ENCODE data around the gene ITGB4. TPM values are rescaled to one million over a fixed set of nuclear protein-coding genes. Genes with fewer than 3 reads are reported as not detected.

Gene ITGB4
- total RNA-seq, 4 donors from 2014 or later = 196 to 323 (median 229) TPM

DNA sequence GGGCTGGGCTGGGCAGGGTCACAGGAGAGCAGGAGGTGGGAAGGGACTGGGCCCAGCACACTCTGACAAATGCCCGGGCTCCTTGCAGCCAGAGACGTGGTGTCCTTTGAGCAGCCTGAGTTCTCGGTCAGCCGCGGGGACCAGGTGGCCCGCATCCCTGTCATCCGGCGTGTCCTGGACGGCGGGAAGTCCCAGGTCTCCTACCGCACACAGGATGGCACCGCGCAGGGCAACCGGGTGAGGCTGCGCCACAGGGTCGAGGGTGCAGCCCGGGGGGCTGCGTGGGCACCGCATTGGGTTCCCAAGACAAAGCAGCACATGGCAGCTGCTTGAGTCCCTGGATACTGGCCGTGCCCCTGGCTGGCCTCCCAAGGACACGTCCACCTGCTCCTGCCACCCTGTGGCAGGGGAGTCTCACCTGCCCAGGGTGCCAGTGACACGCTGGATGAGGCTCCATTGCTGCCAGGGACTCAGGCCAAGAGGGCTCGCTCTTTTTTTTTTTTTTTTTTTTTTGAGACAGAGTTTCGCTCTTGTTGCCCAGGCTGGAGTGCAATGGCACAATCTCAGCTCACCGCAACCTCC lies 22.5 kb downstream of the ITGB4 start:
- WGBS, 2 donors (ENCODE audit: low coverage in 1 of 2) = 93 to 100% methylated on average over 1 to 23 of the region's 25 CpGs
- no peaks in the 10 kb centered on the region for H3K9me3 ChIP-seq
- intact Hi-C loops (cut with DNase I; ENCODE audit: low total_unique reads) = no loop called here
- no peaks in the 10 kb centered on the region for H3K27me3 ChIP-seq
- no peak for DNase-seq
- peaks cover 0 to 5% (median 2%) of the 10 kb centered on the region in 4 donors for H3K4me1 ChIP-seq
- H3K27ac ChIP-seq = no peak overlapping the region
- in situ Hi-C loops (cut with MboI; ENCODE audit: low pct_ligation_motif_present in 1 of 4, low pct_unique_long_range_greater_than_20kb in 1 of 4, low sequenced_read_pairs in 3 of 4) = loop anchor here in 2 of 4 donors (10.0 kb wide), 1 partner anchor 69 kb away; no protein-coding TSS in a partner anchor
- no peak overlapping the region for H3K4me3 ChIP-seq
- peaks cover 0 to 5% (median 0%) of the 10 kb centered on the region in 4 donors for H3K36me3 ChIP-seq
- TF ChIP-seq, protein P1, sequence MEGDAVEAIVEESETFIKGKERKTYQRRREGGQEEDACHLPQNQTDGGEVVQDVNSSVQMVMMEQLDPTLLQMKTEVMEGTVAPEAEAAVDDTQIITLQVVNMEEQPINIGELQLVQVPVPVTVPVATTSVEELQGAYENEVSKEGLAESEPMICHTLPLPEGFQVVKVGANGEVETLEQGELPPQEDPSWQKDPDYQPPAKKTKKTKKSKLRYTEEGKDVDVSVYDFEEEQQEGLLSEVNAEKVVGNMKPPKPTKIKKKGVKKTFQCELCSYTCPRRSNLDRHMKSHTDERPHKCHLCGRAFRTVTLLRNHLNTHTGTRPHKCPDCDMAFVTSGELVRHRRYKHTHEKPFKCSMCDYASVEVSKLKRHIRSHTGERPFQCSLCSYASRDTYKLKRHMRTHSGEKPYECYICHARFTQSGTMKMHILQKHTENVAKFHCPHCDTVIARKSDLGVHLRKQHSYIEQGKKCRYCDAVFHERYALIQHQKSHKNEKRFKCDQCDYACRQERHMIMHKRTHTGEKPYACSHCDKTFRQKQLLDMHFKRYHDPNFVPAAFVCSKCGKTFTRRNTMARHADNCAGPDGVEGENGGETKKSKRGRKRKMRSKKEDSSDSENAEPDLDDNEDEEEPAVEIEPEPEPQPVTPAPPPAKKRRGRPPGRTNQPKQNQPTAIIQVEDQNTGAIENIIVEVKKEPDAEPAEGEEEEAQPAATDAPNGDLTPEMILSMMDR (IDR thresholded peaks at IDR 0.05) = no peak
- TF ChIP-seq POLR2AphosphoS5 (IDR thresholded peaks at IDR 0.05) (no peak), EP300 (IDR thresholded peaks at IDR 0.05; ENCODE audit: low read depth) (no peak), POLR2A (IDR thresholded peaks at IDR 0.05) (no peak)

DNA sequence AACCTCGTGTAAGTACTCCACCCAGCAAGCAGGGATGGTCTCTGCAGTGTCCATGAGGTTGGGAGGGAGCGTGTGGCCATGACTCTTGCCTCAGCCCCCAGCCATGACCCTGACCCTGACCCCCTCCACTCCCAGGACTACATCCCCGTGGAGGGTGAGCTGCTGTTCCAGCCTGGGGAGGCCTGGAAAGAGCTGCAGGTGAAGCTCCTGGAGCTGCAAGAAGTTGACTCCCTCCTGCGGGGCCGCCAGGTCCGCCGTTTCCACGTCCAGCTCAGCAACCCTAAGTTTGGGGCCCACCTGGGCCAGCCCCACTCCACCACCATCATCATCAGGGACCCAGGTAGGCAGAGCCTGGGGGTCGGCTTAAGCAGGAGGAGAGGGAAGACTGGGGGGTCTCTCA lies 27.4 kb downstream of the ITGB4 start:
- intact Hi-C loops (cut with DNase I; ENCODE audit: low total_unique reads) = no loop called here
- Histone ChIP-seq H3K9me3 (no peaks in the 10 kb centered on the region), H3K4me1 (peaks cover 0 to 13% (median 5%) of the 10 kb centered on the region in 4 donors), H3K27ac (no peak overlapping the region), H3K27me3 (no peaks in the 10 kb centered on the region), H3K36me3 (peaks cover 0 to 5% (median 0%) of the 10 kb centered on the region in 4 donors), H3K4me3 (no peak overlapping the region)
- no peak for TF ChIP-seq POLR2AphosphoS5 (IDR thresholded peaks at IDR 0.05)
- TF ChIP-seq, protein P1 (IDR thresholded peaks at IDR 0.05) = no peak
- no peak for TF ChIP-seq POLR2A (IDR thresholded peaks at IDR 0.05)
- no peak for TF ChIP-seq EP300 (IDR thresholded peaks at IDR 0.05; ENCODE audit: low read depth)
- in situ Hi-C loops (cut with MboI; ENCODE audit: low pct_ligation_motif_present in 1 of 4, low pct_unique_long_range_greater_than_20kb in 1 of 4, low sequenced_read_pairs in 3 of 4) = loop anchor here (5.0 to 10.0 kb wide), 2 partner anchors 74 to 76 kb away; no protein-coding TSS in a partner anchor
- DNase-seq = no peak
- 81% methylated on average over 9 of the region's 9 CpGs; no CpG with 5 or more reads in 1 of the 2 donors for WGBS, 2 donors (ENCODE audit: low coverage in 1 of 2)

DNA sequence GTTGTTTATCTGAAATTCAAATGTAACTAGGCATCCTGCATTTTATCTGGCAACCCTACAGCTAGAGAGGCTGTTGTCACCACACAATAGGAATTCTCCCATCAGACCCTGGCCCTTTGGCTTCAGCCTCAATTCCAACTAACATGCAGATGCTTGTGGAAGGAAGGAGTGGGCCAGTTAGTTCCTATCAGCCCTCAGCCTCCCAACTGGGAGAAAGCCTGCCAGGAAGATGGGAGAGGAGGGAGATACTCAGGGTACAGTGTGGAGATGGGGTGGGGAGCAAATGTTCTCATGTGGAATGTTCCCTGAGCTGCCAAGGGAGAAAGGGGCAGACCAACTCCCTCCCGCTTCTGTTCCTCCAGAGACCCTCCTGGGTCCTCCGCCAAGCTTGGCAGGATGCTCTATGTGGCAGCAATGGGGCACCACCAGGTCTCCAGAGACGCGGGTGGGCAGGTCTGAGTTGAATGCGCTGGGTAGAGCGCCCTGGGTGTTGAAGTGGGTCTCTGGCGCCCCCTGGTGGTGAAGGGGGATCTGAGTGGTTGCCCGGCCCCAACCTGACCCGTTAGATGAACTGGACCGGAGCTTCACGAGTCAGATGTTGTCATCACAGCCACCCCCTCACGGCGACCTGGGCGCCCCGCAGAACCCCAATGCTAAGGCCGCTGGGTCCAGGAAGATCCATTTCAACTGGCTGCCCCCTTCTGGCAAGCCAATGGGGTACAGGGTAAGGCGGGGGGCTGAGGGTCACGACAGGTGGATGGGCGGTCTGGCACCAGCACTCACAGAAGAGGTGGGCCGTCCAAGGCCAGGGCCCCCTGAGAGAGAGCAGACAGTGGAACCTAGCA lies 28.5 kb downstream of the ITGB4 start:
- no peaks in the 10 kb centered on the region for H3K27me3 ChIP-seq
- in situ Hi-C loops (cut with MboI; ENCODE audit: low pct_ligation_motif_present in 1 of 4, low pct_unique_long_range_greater_than_20kb in 1 of 4, low sequenced_read_pairs in 3 of 4) (loop anchor here (5.0 to 25.0 kb wide), 3 partner anchors 75 to 138 kb away; partner anchors contain the start of genes TRIM47 (in 1 of the 4) and TRIM65 (in 1 of the 4)), intact Hi-C loops (cut with DNase I; ENCODE audit: low total_unique reads) (loop anchor here (2.0 to 10.0 kb wide), 3 partner anchors 75 to 117 kb away; partner anchors contain the start of gene SMIM5)
- peaks cover 0 to 5% (median 0%) of the 10 kb centered on the region in 4 donors for H3K36me3 ChIP-seq
- DNase-seq = peak; percentile 89
- H3K4me3 ChIP-seq = no peak overlapping the region
- no peaks in the 10 kb centered on the region for H3K9me3 ChIP-seq
- peaks cover 0 to 20% (median 9%) of the 10 kb centered on the region in 4 donors for H3K4me1 ChIP-seq
- WGBS, 2 donors (ENCODE audit: low coverage in 1 of 2) = 30% methylated on average over 17 of the region's 20 CpGs; no CpG with 5 or more reads in 1 of the 2 donors
- no peak overlapping the region for H3K27ac ChIP-seq
- TF ChIP-seq, protein P1 (IDR thresholded peaks at IDR 0.05) = peak; percentile 93 to 96 (median 94)
- no peak for TF ChIP-seq POLR2A (IDR thresholded peaks at IDR 0.05)

All from transverse colon (tissue), 4 donors.